Endometrium (tissue), 2 donors: ENCODE data around the gene ITGB1.

Experiments used
- FAIRE-seq: peaks from 2 replicates; lab custom pipeline; 2012; peaks lifted over from hg19 to GRCh38; lab: Jason Lieb, UNC
- donor health status: control.
- donor health status: control.

Gene ITGB1

DNA sequence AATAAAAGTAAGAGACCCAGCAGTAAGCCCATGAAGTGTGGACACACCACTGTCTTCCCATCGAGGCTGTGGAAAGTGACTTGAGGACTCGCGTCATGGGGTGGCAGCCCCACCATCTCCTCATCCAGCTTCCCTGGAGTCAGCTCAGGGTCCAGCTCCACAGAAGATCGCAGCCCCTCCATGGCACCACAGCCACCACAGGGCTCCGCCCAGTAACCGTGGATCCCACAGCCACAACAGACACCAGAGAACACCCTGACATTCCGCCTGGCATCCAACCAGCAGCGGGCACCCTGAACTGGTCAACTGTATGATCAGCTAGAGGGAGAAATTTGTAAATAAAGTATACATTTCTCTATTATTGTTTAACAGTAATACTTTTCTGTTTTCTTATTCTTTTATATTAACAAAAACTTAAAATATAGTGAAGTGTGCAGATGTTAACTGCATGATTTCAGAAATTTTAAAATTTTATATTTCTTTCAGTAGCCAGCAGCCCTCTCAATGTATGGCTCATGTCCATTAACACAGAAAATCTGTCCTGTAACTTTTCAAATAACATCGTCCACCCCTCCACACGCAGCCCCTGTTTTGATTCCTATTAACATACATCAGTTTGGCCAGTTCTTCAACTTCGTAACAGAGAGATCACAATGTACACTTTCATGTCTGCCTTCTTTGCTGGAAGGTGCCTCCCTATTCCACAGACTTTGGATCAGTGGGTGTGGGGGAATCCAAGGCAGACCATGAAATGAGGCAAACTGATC, 69.7 kb downstream of the ITGB1 start:
- no peak for FAIRE-seq

DNA sequence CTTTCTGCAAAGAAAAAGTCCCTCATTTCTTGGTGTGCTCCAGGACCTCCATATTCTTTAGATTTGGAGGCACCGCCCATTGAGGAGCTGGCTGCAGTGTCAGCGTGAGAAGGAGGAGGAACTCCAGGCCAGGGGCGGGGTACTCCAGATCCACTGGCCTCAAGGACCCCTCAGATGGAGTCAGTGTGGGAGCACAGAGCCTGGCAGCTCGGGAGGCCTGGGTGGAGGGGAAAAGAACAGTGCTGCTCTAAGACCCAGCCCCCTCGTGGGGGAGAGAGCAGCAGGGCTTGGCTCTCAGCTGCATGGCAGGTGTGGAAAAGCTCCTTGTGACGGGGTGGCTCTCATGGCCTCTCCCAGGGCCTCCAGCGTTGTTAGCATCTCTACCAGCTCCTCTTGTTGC, 70.5 kb downstream of the ITGB1 start:
- no peak for FAIRE-seq

- FAIRE-seq: no peak
These were observed 76.0 kb downstream of the ITGB1 start for GRCh38 chr10:32882076-32882475.

DNA sequence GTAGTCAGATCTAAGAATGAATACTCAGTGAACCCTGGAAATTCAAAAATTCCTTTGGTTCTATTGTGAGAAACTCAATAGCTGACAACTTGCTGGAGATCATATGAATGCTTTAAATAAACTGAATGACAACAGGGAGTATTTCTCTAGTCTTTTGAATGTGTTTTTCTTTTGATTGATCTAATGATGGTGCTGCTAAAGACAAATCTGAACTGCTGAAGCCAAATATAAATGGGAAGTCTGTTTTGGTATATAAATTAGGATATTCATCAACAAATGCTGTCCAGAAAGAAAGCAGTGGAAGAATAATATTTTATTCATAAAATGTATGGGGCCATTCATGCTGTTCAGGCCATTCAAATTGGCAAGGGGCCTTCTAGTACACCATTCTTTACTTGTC, 79.4 kb downstream of the ITGB1 start:
- no peak for FAIRE-seq

GRCh38 chr10:32877915-32878314, 80.1 kb downstream of the ITGB1 start:
- FAIRE-seq: no peak

GRCh38 chr10:32865170-32865569, 92.9 kb downstream of the ITGB1 start:
- no peak for FAIRE-seq

GRCh38 chr10:32854435-32854834, 103.6 kb downstream of the ITGB1 start:
- no peak for FAIRE-seq

DNA sequence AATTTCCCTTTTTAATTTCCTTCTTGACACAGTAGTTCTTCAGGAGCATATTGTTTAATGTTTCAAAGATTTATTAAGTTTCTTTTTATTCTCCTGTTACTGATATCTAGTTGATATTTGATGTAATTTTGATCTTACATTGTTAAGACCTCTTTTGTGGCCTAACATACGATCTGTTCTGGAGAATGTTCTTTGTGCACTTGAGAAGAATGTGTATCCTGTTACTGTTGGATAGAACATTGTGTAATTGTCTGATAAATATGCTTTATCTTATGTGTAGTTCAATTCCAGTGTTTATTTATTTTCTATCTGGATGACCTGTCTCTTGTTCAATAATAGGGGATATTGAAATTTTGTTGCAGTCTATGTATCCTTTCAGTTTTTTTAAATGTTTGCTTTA, 106.7 kb downstream of the ITGB1 start:
- FAIRE-seq: no peak
